Nephron progenitor cell (in vitro differentiated cells): ENCODE measurements around the gene PRPH2.

Experiments used
- DNase-seq: peaks from one replicate; pipeline ENCODE4 v3.0.0; 2021
- H3K27ac Mint-ChIP-seq: 2 replicates; pipeline ENCODE4 v1.8.0; 2021; ENCODE audit warnings: mild to moderate bottlenecking, moderate library complexity, mixed read lengths
- H3K27me3 Mint-ChIP-seq: 2 replicates; pipeline ENCODE4 v1.8.0; 2021; ENCODE audit warnings: mild to moderate bottlenecking, low read depth, mixed read lengths; ENCODE audit not compliant: poor library complexity
- H3K36me3 Mint-ChIP-seq: 2 replicates; pipeline ENCODE4 v1.8.0; 2021; ENCODE audit warnings: low read depth, mixed read lengths
- H3K4me1 Mint-ChIP-seq: 2 replicates; pipeline ENCODE4 v1.8.0; 2021; ENCODE audit warnings: mixed read lengths
- H3K4me3 Mint-ChIP-seq: 2 replicates; pipeline ENCODE4 v1.8.0; 2021; ENCODE audit warnings: mild to moderate bottlenecking, moderate library complexity, mixed read lengths
- H3K9me3 Mint-ChIP-seq: 2 replicates; pipeline ENCODE4 v1.8.0; 2021; ENCODE audit warnings: mild to moderate bottlenecking, moderate library complexity, mixed read lengths
- CTCF ChIP-seq: fragments of 200-600 bp; sonication (generic); IDR thresholded peaks from 2 replicates; pipeline ENCODE4 v1.5.0; 2021; ENCODE audit warnings: antibody characterized with exemption

PRPH2 gene

DNA sequence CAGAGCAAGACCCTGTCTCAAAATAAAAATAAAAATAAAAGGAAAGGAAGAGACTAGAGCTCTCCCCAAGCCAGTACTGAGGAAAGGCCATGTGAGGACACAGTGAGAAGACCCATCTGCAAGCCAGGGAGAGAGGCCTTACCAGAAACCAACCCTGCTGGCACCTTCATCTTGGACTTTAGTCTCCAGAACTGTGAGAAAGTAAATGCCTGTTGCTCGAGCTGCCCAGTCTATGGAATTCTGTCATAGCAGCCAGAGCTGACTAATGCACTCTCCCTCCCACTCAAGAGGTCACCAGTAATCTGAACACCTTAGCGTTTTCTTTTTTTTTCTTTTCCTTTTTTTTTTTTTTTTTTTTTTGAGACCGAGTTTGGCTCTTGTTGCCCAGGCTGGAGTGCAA is 7.3 kb upstream of the PRPH2 start:
- TF ChIP-seq CTCF = no peak
- Mint-ChIP-seq H3K27ac (no peak overlapping the region), H3K9me3 (peaks cover 16% of the 10 kb centered on the region), H3K27me3 (peaks cover 14% of the 10 kb centered on the region), H3K4me3 (no peak overlapping the region), H3K4me1 (peaks cover 24% of the 10 kb centered on the region), H3K36me3 (no peaks in the 10 kb centered on the region)
- no peak for DNase-seq

- H3K36me3 Mint-ChIP-seq = no peaks in the 10 kb centered on the region
- H3K27me3 Mint-ChIP-seq = peaks cover 21% of the 10 kb centered on the region
- no peak overlapping the region for H3K27ac Mint-ChIP-seq
- H3K4me3 Mint-ChIP-seq = no peak overlapping the region
- DNase-seq = no peak
- H3K9me3 Mint-ChIP-seq = peaks cover 6% of the 10 kb centered on the region
- H3K4me1 Mint-ChIP-seq = peaks cover 7% of the 10 kb centered on the region
- TF ChIP-seq CTCF = no peak
These were observed 5.2 kb upstream of the PRPH2 start for GRCh38 chr6:42727627-42728026.

- no peaks in the 10 kb centered on the region for H3K36me3 Mint-ChIP-seq
- TF ChIP-seq CTCF = no peak
- no peak overlapping the region for H3K27ac Mint-ChIP-seq
- DNase-seq = no peak
- no peak overlapping the region for H3K4me3 Mint-ChIP-seq
- H3K9me3 Mint-ChIP-seq = peaks cover 3% of the 10 kb centered on the region
- peaks cover 26% of the 10 kb centered on the region for H3K27me3 Mint-ChIP-seq
- H3K4me1 Mint-ChIP-seq = peaks cover 7% of the 10 kb centered on the region
These were observed 4.8 kb upstream of the PRPH2 start for GRCh38 chr6:42727087-42727611.

DNA sequence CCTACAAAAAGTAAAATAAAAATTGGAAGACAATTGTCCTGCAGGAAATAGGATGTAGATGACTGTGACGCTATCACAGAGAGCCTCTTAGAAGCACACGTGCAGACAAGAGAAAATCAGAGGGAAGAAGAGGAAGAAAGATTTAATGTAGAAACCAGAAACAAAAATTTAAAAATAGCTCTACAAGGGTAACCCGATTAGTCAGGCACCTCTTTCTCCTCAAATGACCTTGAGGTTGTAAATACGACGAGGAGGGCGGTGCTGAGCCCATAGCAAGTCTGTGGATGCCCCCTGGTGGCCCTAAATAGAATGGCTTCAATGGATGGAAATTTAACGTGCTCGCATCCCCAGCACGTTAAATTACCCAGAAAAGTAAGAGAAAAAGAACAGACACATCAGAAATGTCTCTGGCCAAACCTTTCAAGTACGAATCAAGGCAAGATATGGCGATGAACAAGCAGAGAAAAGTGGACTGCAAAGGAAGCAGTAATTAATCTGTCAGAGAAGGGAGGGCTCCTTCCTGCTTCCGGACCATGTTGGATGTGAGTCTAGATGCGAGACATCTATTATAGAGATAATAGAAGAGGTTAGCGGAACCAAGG is 4.2 kb upstream of the PRPH2 start:
- H3K36me3 Mint-ChIP-seq = no peaks in the 10 kb centered on the region
- H3K4me1 Mint-ChIP-seq = peaks cover 7% of the 10 kb centered on the region
- TF ChIP-seq CTCF = peak; percentile 93
- H3K9me3 Mint-ChIP-seq = peaks cover 3% of the 10 kb centered on the region
- H3K27me3 Mint-ChIP-seq = peaks cover 32% of the 10 kb centered on the region
- H3K27ac Mint-ChIP-seq = no peak overlapping the region
- DNase-seq = peak; percentile 56
- H3K4me3 Mint-ChIP-seq = no peak overlapping the region

GRCh38 chr6:42726026-42726425 is 3.6 kb upstream of the PRPH2 start:
- peaks cover 37% of the 10 kb centered on the region for H3K27me3 Mint-ChIP-seq
- no peak overlapping the region for H3K4me3 Mint-ChIP-seq
- no peaks in the 10 kb centered on the region for H3K36me3 Mint-ChIP-seq
- no peak for TF ChIP-seq CTCF
- peaks cover 7% of the 10 kb centered on the region for H3K4me1 Mint-ChIP-seq
- no peak overlapping the region for H3K27ac Mint-ChIP-seq
- DNase-seq = no peak
- peaks cover 2% of the 10 kb centered on the region for H3K9me3 Mint-ChIP-seq

DNA sequence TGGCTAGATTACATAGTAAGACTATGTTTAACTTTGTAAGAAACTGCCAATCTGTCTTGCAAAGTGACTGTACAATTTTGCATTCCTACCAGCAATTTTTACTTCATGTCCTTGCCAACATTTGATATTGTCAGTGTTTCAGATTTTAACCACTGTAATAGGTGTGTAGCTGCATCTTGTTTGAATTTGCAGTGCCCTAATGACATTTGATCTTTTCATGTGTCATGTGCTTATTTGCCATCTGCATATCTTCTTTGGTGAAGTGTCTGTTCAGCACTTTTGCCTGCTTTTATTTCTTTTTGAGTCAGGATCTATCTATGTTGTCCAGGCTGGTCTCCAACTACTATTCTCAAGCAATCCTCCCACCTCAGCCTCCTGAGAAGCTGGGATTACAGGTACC is 2.4 kb upstream of the PRPH2 start:
- Mint-ChIP-seq H3K4me1 (peaks cover 7% of the 10 kb centered on the region), H3K4me3 (no peak overlapping the region), H3K27me3 (peaks cover 48% of the 10 kb centered on the region), H3K9me3 (no peaks in the 10 kb centered on the region), H3K36me3 (no peaks in the 10 kb centered on the region), H3K27ac (no peak overlapping the region)
- no peak for DNase-seq
- no peak for TF ChIP-seq CTCF
